ENCODE measurements around the gene UBA7.
"Not testable (repeated sequence)": the region's sequence is repeated elsewhere in the genome, so short reads cannot be mapped to it uniquely, and the experiment has no call there.

UBA7 gene, protein sequence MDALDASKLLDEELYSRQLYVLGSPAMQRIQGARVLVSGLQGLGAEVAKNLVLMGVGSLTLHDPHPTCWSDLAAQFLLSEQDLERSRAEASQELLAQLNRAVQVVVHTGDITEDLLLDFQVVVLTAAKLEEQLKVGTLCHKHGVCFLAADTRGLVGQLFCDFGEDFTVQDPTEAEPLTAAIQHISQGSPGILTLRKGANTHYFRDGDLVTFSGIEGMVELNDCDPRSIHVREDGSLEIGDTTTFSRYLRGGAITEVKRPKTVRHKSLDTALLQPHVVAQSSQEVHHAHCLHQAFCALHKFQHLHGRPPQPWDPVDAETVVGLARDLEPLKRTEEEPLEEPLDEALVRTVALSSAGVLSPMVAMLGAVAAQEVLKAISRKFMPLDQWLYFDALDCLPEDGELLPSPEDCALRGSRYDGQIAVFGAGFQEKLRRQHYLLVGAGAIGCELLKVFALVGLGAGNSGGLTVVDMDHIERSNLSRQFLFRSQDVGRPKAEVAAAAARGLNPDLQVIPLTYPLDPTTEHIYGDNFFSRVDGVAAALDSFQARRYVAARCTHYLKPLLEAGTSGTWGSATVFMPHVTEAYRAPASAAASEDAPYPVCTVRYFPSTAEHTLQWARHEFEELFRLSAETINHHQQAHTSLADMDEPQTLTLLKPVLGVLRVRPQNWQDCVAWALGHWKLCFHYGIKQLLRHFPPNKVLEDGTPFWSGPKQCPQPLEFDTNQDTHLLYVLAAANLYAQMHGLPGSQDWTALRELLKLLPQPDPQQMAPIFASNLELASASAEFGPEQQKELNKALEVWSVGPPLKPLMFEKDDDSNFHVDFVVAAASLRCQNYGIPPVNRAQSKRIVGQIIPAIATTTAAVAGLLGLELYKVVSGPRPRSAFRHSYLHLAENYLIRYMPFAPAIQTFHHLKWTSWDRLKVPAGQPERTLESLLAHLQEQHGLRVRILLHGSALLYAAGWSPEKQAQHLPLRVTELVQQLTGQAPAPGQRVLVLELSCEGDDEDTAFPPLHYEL

DNA sequence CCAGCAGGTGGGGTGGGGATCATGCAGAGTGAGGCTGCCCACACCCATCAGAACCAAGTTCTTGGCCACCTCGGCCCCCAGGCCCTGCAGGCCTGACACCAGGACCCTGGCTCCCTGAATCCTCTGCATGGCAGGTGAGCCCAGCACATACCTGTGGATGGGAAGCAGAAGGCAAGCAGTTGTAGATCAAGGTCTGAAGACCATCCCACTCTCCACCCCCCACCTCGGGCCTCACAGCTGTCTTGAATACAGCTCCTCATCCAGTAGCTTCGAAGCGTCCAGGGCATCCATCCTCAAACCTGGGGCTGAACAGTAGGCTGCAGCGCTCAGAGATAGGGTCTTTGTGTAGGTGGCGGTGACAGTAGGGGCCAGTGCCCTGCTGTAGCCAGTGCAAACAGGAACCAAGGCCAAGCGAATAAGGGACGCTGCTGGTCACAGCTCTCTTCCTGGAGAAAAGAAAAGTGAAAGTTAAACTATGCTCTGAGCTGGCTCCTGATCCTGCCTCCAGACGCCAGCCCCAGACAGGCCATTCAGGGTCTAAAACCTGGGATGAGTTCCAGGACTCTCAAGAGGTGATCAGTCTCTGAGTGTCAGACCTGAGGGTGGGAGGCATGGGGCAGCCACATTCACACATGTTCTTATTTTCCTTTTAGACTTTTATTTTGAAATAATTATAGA is at the start of gene UBA7:
TSS of gene UBA7 (minus strand) at position 457 of the 678 bp plus-strand sequence. CDS start at position 291, 166 bp downstream.
- DNase-seq (ENCODE audit: low read depth in 2 of 2), result peak in 1 of 2 donors; percentile 16

DNA sequence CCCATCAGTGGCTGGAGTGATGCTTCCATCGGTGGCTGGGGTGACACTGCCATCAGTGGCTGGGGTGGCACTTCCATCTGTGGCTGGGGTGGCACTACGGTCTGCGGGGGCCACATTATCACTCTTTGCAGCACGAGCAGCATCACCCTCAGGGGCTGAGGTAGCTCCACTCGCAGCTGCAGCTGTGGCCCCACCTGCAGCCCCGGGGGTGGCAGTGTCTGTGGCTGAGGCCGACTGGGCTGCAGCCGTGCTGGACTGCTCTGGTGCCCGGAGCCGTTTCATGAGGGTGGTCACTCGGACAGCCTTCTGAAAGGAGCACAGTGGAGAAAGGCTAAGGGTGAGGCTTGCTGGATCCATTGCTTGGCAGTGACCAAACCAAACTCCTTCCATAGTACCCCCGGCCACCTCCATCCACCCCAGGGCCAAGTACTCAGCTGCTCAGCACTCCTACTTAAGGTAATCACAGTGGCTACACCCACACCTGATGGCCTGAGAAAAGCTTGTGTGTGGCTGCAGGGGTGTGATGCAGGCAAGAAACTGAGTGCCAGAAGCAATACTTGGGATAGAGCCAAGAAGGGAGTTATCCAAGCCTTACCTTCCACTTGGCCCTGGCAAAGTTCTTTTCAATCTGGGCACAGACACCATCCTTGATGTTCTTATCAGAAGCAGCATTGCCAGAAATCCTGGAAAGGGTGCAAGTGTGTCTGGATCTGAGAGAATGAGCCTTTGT is 46.0 kb upstream of the UBA7 start:
- DNase-seq (ENCODE audit: low read depth in 2 of 2), result no peak

DNA sequence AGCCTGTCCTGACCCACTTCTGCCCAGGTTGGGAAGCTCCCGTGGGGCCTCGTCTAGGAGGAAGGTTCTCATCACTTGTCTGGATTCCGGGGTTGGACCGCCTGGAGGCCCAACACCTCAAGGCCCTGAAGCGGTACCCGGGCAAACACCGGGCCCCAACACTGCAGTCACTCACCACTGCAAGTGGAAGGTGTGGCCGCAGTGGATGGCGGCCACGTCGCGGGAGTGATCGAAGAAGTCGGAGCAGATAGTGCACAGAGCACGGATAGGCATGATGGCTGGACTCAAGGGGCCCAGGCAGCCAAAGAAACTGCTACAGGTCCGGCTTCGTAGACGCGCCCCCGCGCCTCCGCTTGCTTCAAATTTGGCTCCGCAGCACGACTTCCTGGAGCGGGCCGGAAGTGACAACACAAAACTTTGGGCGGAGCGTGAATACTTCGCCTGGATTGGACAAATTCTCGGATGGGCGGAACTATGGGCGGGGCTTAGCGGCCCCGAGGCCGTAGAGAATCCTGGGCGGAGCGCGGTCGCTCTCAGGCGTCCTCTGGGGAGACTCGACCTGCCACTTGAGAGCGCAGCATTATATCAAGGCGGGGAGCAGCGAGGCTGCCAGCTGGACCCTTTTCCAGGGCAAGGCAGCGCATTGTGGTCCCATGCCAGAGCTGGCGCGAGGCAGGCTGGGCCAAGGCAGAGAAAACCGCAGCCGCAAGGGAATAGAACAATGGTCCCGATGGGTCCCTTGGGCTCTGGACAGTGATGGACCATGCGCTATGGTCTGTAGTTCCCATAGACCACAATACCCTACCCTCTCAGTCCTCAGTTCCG is 42.6 kb upstream of the UBA7 start, which contains the start of gene TRAIP:
TSS of gene TRAIP (minus strand) at position 384 of the 825 bp plus-strand sequence. CDS start at position 273, 111 bp downstream.
- DNase-seq (ENCODE audit: low read depth in 2 of 2), result peak; percentile 84 to 93

DNA sequence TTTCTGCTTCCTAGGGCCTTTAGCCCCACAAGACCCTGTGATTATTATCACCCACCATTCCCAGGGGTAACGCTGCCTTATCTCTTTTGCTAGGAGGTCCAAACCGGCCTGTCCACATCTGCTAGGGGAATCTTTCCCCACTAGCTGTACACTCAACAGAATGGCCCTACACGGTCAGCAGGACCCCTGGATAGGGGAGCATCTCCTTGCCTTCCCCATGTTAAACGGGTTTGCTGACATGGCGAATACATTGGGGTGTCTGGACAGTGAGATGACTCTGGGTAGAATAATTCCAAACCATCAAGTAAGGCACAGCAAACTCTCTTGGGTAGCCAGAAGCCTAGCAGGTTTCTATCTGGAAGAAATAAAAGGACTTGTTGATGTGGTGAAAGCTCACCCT is 41.9 kb upstream of the UBA7 start:
- no peak for DNase-seq (ENCODE audit: low read depth in 2 of 2)

DNA sequence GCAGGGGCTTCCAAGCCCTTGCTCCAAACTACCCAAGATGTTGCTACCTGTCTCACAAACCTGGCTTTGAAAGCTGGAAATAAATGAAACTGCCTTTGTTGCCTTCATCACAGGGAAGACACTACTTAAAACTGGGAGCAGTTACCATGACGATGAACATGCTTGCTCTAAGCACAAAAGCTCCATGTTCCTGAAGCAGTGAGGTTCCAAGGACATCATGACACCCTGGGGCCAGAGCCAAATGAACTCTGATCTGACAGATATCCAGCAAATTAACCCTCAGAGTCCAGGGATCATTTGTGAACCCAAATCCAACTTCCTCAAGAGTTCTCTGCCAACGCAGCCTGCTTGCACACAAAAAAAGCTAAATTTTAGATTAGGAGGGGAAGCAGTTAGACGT is 31.9 kb upstream of the UBA7 start:
- no peak for DNase-seq (ENCODE audit: low read depth in 2 of 2)

DNA sequence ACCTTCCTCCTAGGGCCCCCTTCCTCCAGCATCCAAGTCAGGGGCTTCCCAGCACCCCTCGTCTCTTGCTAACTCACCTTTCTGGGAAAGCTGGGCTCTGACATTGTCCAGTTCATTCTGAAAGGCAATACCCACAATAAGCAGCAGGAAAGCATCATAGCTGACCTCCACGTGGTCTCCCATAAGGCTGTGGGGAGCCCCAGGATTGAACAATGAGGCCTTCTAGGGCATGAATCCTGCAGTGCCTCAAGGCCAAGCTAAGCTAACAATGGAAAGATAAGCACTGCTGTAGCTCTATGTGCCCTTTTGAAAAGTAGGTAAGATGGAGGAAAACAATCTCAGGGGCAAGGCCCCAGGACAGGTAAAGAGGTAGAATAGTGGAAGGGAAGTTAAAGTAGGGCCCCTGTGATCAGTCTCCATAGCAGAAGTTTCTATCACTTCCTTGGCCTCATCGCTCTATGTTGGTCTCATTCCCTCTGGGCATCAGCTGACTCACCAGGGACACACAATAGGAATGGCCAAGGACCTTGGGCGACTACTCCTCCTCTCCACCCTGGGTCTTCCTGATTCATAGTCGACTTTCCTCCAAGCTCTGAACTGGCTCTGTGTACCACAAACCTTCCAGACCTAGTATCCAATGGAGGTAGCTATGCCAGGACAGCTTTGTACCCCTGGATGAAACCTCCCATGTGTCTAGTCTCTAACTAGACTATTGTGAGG is 30.9 kb upstream of the UBA7 start:
- DNase-seq (ENCODE audit: low read depth in 2 of 2), result no peak

DNA sequence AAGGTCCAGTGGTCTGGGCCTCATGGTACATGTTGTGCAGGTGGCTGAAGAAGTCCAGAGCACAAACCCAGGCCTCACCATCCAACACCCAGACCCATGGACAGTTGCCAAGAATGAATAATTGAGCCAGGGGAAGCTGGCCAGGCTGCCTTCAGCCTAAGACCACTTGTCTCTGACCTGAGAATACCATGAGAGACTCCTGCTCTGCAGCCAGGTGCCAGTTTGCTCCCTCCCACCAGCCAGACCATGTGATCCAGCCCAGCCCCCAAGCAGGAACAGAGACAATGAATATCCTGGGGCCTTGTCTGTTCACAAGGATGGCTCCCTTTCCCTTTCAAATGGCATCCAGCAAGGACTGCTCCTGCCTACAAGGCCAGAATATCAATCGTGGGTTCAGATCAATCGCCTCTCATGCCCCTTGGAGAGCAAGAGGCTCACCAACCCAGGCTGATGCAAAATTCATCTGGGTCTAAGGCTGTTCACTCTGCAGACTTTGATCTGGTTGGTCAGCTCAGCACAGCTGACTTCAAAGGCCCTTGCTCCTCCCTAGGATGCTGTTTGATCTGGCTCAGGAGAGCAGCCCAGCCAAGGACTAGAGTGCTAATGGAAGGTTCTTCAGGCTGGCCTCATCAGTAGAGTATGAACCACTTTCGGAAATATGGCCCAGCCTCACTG is 29.2 kb upstream of the UBA7 start:
- DNase-seq (ENCODE audit: low read depth in 2 of 2), result no peak

DNA sequence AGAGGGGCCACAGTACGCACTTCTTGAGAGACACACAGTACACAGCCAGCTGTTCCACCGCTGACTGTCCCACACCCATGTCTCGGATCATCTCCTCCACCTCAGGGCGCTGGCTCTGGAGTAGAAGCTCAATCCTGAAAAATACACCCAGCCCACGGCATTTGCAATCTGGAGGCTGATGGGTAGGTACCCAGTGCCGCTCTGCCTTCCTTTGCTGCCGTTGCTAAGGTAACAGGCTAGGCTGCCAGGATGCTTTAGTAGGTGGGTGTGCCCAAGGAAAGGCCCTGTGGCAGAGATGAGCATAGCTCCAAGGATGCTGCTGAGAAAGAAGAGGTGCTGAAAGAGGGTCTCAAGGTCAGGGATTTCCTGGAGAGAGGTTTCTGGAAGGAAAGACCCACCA is 28.1 kb upstream of the UBA7 start:
- no peak for DNase-seq (ENCODE audit: low read depth in 2 of 2)

DNA sequence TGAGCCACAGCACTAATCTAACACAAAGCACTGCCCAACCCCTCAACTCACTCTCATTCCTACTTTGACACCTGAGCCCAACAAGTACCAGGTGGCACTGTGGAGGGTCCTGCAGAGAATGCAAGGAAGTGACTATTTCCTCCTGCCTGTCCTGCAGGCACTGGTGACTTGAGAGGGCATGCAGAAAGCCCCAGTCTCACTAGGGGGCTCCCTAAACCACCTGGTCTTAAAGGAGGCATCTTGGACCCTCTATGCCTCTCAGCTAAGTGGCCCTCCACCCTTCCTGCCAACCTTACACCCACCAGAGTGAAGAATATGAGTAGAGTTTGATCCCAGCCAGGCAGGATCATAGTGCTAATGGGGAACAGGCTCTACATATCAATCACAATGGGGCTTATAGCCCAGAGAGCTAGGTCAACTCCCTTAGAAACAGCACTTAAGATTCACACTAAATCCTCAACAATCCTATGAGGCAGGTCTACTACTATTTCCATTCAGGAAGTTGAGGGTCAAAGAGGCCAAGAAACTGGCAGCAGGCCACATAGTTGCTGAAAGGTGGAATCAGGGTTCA is 27.5 kb upstream of the UBA7 start:
- DNase-seq (ENCODE audit: low read depth in 2 of 2), result no peak

DNA sequence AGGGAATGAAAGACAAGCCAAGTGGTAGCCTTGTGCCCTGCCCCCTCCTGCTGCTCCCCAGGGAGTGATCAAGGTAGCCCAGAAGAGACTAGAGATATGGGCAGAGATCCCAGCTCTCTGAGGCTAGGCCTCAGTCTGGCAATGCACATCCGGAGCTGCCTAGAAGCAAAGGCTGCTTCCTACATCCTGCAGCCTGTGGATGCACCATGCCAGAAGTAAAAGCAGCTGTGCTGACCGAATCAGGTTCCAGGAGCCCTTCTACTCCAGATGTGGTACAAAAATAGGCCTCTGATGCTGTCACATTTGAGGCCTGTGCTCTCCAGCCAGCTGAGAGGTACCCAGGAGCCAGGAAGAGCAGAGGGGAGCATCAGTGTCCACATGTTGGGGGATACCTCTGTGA is 26.6 kb upstream of the UBA7 start:
- DNase-seq (ENCODE audit: low read depth in 2 of 2), result no peak

DNA sequence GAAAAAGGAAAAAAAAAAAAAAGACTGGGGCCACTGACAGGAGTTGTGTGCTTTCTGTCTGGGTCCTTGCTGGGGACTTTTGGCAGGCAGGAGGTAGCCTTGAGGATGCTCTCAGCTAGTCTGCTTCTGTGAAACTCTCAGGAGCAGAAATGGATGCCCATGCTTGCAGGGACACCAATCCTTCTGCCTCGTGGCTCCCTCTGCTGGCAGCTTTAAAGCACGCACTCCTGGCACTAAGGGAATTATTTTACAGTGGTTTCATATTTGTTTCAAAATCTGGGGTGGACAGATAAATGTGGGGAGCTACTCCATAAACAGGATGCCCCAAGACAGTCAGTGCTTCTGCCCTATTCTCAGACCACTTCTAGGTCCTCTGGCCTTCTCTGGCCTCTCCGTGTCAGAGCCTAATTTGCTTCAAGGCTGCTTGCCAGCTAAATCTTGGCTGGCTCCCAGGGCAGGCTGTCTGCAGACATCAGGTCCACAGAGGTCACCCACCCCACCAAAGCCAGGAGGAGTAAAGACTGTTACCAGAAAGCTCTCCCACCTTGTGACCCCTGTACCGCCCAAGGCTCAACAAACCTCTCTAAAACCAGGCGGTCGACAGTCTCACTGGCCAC is 25.5 kb upstream of the UBA7 start:
- peak; percentile 51 to 71 for DNase-seq (ENCODE audit: low read depth in 2 of 2)

DNA sequence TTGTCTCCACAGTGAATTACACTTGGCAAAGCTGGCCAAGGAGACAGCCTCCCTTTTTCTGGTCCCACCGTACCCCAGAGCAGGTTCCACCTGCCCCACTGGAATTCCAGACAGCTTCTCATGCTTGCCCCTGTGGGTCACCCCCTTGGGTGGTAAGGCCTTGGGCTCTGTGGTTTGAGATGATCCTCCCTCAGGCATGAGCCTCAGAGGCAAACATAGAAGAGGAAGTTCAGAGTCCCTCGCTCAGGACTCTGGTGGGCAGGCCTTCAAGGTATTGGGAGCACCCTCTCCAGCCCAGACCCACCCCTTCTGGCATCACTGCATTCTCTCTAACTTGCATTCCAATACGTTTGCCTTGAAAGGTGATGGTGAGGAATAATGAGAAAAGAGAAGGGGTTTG is 17.6 kb upstream of the UBA7 start:
- no peak for DNase-seq (ENCODE audit: low read depth in 2 of 2)

DNA sequence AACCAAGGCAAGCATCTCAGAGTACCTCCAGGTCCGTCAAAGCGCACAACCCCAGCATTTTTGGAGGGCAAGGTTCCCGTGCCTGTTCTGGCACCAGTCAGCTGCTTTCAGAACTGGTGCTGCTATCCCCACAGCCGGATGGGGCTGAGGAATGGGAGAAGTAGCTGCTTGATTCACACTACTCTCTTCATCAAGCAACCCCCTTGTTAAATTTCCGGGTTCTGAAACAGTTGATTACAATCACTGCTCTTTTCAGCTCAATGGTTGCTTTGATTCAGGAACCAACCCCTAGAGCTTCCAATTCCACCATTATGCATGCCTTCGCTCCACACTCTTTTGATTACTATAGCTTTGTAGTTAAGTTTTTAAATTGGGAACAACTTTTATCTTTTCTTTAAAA is 12.3 kb upstream of the UBA7 start:
- no peak for DNase-seq (ENCODE audit: low read depth in 2 of 2)

DNA sequence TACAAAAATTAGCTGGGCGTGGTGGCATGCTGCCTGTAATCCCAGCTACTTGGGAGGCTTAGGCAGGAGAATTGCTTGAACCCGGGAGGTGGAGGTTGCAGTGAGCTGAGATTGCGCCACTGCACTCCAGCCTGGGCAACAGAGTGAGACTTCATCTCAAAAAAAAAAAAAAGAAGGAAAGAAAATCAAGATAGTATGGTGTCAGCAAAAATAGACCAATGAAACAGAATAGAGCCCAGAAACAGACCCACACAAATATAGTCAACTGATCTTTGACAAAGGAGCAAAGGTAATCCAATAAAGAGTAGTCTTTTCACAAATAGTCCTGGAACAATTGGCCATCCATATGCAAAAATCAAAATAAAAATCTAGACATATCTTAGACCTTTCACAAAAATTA is 9.4 kb upstream of the UBA7 start:
- DNase-seq (ENCODE audit: low read depth in 2 of 2), result not testable (repeated sequence)

DNA sequence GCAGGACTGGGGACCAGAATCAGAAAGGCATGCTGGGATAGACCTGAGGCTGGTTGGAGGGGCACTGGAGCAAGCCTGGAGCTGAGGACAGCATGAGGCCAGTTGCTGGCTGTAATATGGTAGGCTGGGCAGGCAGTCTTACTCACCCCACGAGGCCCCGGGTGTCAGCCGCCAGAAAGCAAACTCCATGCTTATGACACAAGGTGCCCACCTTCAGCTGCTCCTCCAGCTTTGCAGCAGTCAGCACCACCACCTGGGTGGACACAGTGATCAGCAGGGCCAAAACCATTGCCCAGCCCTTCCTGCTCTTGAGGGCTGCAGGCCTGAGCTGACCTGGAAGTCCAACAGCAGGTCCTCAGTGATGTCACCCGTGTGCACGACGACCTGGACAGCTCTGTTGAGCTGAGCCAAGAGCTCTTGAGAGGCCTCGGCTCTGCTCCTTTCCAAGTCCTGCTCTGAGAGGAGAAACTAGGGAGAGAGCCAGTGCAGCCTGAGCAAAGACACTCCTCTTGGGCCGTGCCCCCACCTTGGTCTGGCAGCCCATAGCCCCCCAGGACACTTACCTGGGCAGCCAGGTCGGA is 747 bp downstream of the UBA7 start:
- no peak for DNase-seq (ENCODE audit: low read depth in 2 of 2)

DNA sequence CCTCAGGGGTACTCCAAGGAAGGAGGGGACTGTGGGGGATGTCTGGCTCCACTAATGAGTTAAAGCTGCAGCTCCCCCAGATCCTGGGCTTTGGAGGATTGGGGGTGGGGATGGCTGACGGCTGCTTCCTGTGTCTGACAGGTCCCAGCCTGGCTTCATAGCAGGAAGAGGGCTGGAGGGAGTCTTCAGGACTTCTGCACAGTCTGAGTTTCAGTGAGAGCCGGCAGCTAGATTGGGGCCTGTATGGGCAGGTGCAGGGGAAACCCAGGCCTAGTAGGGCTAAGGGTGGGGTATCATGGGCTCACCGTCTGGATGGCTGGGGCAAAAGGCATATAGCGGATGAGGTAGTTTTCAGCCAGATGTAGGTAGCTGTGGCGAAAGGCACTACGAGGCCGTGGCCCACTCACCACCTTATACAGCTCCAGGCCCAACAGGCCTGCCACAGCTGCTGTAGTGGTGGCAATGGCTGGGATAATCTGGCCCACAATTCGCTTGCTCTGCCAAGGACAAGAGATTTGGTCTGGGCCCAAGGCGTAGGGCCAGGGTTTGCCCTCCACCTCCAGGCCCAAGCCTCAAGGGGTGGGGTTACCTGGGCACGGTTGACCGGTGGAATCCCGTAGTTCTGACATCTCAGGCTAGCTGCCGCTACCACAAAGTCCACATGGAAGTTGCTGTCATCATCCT is 6.2 kb downstream of the UBA7 start:
- DNase-seq (ENCODE audit: low read depth in 2 of 2), result no peak

DNA sequence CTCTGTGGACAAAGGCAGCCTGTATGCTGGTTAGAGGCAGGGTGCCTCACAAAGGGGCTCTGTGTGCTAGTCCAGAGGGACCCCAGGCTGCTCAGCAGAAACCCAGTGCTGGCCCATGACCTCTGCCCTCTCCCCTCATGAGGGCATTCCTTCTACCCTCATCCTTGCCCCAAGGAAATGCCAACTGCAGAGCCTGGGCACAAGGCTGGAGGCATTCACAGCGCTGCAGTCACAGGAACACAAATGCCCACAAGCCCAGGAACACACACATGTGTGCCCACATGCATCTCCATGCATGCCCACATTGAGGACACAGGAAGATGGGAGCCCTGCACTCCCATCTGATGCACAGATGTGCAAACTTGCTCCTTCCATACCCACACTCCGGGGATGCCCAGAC is 6.9 kb downstream of the UBA7 start:
- no peak for DNase-seq (ENCODE audit: low read depth in 2 of 2)
